WERI-Rb-1 (cell line): ENCODE data around the gene PARP1.
"Not testable (repeated sequence)": the region's sequence is repeated elsewhere in the genome, so short reads cannot be mapped to it uniquely, and the experiment has no call there.

Source experiments
- DNase-seq: peaks from one replicate; pipeline ENCODE4 v3.0.0-alpha.2; 2020
- H3K27ac ChIP-seq: fragments of 250-450 bp; sonication (Bioruptor Pico); 2 replicates; pipeline ENCODE4 v1.5.1; 2020; ENCODE audit warnings: mild to moderate bottlenecking, moderate library complexity
- H3K27me3 ChIP-seq: fragments of 250-450 bp; sonication (Bioruptor Pico); 2 replicates; pipeline ENCODE4 v1.5.1; 2021; ENCODE audit warnings: mild to moderate bottlenecking, low read depth, moderate library complexity; ENCODE audit not compliant: insufficient read depth, severe bottlenecking
- H3K36me3 ChIP-seq: fragments of 250-450 bp; sonication (Bioruptor Pico); 2 replicates; pipeline ENCODE4 v1.5.1; 2020; ENCODE audit warnings: mild to moderate bottlenecking, moderate library complexity
- H3K4me3 ChIP-seq: 2 replicates; pipeline ENCODE4 v1.5.1; 2011; ENCODE audit warnings: low read depth, mild to moderate bottlenecking, control low read depth, low read length
- H3K9me3 ChIP-seq: fragments of 250-450 bp; sonication (Bioruptor Pico); 2 replicates; pipeline ENCODE4 v1.5.1; 2021; ENCODE audit warnings: mild to moderate bottlenecking, moderate library complexity; ENCODE audit not compliant: severe bottlenecking
- TF ChIP-seq, protein P1 (sequence below): IDR thresholded peaks from 2 replicates; pipeline ENCODE4 v1.5.1; 2011; ENCODE audit warnings: low read depth, mild to moderate bottlenecking, control low read depth, inconsistent platforms, low read length

The PARP1 gene

GRCh38 chr1:226349801-226350518 lies 57.9 kb downstream of the PARP1 start:
- H3K27ac ChIP-seq: no peak overlapping the region
- no peaks in the 10 kb centered on the region for H3K27me3 ChIP-seq
- no peak for DNase-seq
- no peaks in the 10 kb centered on the region for H3K9me3 ChIP-seq
- H3K36me3 ChIP-seq: no peaks in the 10 kb centered on the region
- TF ChIP-seq, protein P1, sequence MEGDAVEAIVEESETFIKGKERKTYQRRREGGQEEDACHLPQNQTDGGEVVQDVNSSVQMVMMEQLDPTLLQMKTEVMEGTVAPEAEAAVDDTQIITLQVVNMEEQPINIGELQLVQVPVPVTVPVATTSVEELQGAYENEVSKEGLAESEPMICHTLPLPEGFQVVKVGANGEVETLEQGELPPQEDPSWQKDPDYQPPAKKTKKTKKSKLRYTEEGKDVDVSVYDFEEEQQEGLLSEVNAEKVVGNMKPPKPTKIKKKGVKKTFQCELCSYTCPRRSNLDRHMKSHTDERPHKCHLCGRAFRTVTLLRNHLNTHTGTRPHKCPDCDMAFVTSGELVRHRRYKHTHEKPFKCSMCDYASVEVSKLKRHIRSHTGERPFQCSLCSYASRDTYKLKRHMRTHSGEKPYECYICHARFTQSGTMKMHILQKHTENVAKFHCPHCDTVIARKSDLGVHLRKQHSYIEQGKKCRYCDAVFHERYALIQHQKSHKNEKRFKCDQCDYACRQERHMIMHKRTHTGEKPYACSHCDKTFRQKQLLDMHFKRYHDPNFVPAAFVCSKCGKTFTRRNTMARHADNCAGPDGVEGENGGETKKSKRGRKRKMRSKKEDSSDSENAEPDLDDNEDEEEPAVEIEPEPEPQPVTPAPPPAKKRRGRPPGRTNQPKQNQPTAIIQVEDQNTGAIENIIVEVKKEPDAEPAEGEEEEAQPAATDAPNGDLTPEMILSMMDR: no peak
- no peak overlapping the region for H3K4me3 ChIP-seq

GRCh38 chr1:226349081-226349480 lies 58.8 kb downstream of the PARP1 start:
- TF ChIP-seq, protein P1: no peak
- no peak overlapping the region for H3K4me3 ChIP-seq
- H3K9me3 ChIP-seq: no peaks in the 10 kb centered on the region
- DNase-seq: no peak
- H3K36me3 ChIP-seq: no peaks in the 10 kb centered on the region
- H3K27me3 ChIP-seq: no peaks in the 10 kb centered on the region
- H3K27ac ChIP-seq: no peak overlapping the region

DNA sequence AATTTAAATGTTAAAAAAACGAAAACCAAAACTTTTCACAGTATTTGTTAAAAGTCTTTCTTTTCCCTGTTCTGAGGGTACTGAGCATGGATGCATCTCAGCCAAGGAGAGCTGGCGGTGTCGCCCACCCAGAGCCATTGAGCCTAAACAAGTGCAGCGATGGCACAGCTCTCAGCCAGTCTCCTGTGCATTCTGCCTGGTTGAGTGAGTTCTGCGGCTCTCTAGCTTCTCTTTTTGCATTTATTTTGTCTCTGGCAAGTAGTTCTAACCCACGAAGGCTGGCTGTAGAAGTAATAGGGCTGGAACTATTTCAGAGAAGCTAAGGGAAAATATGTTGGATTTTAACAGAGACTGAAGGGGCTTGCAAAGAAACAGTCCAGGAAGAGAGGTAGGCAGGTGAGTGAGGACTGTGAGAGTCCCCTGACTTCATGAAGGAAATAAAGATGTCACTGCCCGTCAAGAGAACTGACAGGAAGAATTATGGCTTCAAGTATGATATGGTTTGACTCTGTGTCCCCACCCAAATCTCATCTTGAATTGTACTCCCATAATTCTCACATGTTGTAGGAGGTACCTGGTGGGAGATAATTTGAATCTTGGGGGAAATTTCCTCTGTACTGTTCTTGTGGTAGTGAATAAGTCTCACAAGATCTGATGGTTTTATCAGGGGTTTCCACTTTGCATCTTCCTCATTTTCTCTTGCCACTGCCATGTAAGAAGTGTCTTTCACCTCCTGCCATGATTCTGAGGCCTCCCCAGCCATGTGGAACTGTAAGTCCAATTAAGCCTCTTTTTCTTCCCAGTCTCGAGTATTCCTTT lies 63.2 kb downstream of the PARP1 start:
- Histone ChIP-seq H3K4me3 (no peak overlapping the region), H3K36me3 (no peaks in the 10 kb centered on the region), H3K9me3 (no peaks in the 10 kb centered on the region), H3K27ac (no peak overlapping the region), H3K27me3 (no peaks in the 10 kb centered on the region)
- TF ChIP-seq, protein P1: no peak
- DNase-seq: no peak

GRCh38 chr1:226342656-226343055 lies 65.2 kb downstream of the PARP1 start:
- Histone ChIP-seq H3K27ac (no peak overlapping the region), H3K9me3 (no peaks in the 10 kb centered on the region), H3K27me3 (no peaks in the 10 kb centered on the region), H3K4me3 (no peak overlapping the region), H3K36me3 (no peaks in the 10 kb centered on the region)
- no peak for DNase-seq
- TF ChIP-seq, protein P1: no peak

DNA sequence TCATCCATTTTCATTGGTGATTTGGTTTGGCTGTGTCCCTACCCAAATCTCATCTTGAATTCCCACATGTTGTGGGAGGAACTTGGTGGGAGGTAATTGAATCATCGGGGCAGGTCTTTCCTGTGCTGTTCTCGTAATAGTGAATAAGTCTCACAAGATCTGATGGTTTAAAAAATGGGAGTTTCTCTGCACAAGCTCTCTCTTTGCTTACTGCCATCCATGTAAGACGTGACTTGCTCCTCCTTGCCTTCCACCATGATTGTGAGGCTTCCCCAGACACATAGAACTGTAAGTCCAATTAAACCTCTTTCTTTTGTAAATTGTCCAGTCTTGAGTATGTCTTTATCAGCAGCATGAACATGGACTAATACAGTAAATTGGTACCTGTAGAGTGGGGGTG lies 67.8 kb downstream of the PARP1 start:
- not testable (repeated sequence) for H3K36me3 ChIP-seq, DNase-seq

DNA sequence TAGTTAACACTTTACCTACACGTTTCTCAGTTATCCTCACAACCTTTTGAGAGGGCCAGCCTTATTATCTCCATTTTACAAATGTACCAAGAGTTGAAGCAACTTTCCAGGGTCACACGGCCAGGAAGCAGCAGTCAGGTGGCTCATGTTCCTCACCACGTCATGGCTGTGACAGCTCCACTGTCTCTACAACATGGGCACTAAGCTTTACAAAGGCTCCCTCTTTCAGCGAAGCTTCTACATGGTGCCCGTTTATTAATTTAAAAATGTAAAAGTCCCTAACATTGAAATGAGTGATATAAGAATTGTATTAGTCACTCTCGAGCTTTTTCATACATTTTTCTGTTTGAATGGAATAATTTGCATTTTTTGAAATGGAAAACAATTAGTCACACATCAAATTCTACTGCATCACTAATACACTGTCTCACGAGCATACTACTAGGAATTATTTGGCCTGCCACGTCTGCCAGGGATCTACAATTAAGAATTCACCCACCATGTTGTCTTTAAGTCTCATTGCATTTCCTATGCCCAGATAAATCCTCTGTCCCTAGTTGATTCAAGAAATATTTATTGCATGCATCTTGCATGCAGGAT lies 70.5 kb downstream of the PARP1 start:
- Histone ChIP-seq H3K4me3 (no peak overlapping the region), H3K27me3 (no peaks in the 10 kb centered on the region), H3K36me3 (no peaks in the 10 kb centered on the region), H3K27ac (no peak overlapping the region), H3K9me3 (no peaks in the 10 kb centered on the region)
- TF ChIP-seq, protein P1: no peak
- no peak for DNase-seq

More for the DNA sequence above, 67.8 kb downstream of the PARP1 start:
- H3K27me3 ChIP-seq, H3K4me3 ChIP-seq, H3K9me3 ChIP-seq, H3K27ac ChIP-seq: not testable (repeated sequence)
